ENCODE data around the gene HNRNPL.
"Not testable (repeated sequence)": the region's sequence is repeated elsewhere in the genome, so short reads cannot be mapped to it uniquely, and the experiment has no call there.

HNRNPL gene

DNA sequence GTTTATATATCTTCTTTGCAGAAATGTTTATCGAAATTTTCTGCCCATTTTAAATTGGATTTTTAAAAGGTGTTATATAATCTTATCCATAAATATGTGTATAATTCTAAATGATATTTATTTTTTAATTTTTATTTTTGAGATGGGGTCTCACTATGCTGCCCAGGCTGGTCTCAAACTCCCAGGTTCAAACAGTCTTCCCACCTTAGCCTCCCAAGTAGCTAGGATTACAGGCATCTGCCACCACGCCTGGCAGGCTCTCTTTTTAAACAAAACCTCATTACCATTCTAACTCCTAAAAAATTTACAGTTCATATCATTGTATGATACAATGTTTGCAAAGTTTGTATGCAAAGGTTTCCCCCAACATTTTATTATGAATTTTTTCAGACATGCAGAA lies 53.6 kb downstream of the HNRNPL start:
- DNase-seq = no peak

DNA sequence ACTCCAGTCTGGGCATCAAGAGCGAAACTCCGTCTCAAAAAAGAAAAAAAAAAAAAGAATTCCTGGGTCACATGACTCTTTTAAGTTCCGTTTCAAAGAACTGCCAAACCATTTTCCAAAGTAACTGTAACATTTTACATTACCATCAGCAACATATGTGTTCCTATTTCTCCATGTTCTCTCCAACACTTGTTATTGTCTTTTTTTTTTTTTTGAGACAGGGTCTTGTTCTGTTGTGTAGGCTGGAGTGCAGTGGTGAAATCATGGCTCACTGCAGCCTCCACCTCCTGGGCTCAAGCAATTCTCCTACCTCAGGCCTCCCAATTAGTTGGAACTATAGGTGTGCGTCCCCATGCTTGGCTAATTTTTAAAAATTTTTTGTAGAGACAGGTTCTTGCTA lies 54.2 kb downstream of the HNRNPL start:
- no peak for DNase-seq

- DNase-seq = no peak
Observed at GRCh38 chr19:38793671-38794070, 56.1 kb downstream of the HNRNPL start.

DNA sequence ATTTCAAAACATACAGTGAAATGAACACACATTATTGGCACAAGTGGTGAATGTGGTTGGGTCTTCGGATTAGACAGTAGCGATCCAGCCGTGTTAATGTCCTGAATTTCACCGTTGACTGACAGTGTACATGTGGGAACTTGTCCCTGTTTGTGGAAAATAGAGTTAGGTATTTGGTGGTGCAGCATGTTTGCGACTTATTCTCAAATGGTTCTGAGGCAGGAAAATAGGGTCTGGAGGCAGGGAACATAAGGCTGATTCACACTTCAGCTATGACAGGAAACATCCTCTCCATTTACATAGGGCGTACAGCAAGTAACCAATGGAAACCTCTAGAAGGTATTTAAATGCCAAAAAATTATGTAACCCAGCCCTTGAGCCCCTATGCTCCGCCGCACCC lies 56.6 kb downstream of the HNRNPL start:
- no peak for DNase-seq

- DNase-seq = no peak
Observed at GRCh38 chr19:38792250-38793111, 57.3 kb downstream of the HNRNPL start.

GRCh38 chr19:38791451-38792064 lies 58.2 kb downstream of the HNRNPL start:
- not testable (repeated sequence) for DNase-seq

- not testable (repeated sequence) for DNase-seq
Observed at GRCh38 chr19:38790507-38791403, 59.0 kb downstream of the HNRNPL start.

GRCh38 chr19:38788478-38789243 lies 61.1 kb downstream of the HNRNPL start, which contains the start of gene LGALS7B:
LGALS7B (plus strand) TSS chr19:38789200; CDS start chr19:38789227, 27 bp downstream.
- no peak for DNase-seq

DNA sequence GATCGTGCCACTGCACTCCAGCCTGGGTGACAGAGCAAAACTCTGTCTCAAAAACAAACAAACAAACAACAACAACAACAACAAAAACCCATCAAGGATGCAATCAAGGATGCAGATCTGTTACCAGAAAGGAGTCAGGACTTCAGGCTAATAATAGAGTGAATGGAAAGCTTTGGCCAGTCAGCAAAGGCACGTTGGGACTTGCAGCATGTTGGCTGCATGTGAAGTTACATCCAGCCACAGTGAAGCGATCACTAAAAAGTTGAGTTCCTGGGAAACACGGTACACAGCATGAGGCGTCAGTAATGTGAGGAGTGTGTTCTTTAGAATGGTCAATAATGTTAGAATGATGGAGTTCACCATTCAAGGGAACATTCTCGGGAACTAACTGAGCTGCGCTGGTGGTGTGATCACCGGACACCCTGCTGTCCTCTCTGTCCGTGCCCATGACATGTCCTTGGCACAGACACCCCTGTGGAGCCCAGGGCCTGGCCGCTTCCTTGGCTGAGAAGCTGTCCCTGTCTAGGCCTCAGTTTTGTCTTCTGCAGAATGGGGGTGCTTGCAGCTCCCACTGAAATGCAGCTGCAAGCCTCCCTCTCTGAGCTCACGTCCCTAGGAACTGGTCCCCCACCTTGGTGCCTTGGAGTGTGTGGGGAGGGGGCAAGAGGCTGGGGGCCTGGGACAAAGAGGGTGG lies 63.1 kb downstream of the HNRNPL start:
- no peak for DNase-seq

Measured in NCI-H524 treated with DMSO at 0.1 percent for 48 hours (cell line).